GM15510 (cell line): ENCODE measurements around the gene SCLY.

Experiments used
- POLR2A ChIP-seq: IDR thresholded peaks from 3 replicates; pipeline ENCODE4 v1.6.1; 2011; ENCODE audit warnings: borderline replicate concordance; ENCODE audit not compliant: insufficient read length; ENCODE audit errors: extremely low read depth

Gene SCLY

DNA sequence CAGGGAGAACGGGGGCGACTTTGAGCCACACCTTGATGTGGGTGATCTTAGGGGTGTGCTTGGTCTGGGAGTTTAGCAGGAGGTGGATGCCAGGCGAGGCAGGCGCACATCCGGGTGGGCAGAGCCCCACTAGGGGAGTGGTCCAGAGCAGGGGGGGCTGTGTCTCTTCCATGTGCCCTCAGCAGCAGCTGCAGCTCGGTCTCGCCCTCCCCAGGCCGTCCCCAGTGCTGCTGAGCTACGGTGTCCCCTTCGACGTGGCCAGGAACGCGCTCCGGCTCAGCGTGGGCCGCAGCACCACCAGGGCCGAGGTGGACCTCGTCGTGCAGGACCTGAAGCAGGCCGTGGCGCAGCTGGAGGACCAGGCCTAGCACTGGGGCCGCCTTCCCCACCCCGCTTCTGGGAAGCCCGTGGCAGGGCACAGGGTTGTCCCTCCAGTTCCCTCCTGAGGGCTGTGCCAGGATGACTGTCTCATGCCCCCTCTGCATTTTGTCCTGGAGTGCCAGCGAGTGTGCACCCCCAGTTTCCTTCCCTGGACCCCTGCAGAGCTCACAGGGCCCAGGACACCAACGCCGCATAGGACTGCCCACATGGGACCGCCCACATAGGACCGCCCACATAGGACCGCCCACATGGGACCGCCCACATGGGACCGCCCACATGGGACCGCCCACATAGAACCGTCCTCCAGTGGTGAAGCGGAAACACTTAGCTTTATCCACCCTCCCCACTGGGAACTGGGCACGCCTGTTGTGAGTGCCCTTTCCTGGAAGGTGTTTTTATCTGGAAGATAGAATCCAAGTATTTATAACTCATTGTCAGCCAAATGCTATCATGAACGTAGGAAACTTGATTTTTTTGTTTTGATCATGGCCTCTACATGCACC is 37.4 kb downstream of the SCLY start:
- no peak for TF ChIP-seq POLR2A

DNA sequence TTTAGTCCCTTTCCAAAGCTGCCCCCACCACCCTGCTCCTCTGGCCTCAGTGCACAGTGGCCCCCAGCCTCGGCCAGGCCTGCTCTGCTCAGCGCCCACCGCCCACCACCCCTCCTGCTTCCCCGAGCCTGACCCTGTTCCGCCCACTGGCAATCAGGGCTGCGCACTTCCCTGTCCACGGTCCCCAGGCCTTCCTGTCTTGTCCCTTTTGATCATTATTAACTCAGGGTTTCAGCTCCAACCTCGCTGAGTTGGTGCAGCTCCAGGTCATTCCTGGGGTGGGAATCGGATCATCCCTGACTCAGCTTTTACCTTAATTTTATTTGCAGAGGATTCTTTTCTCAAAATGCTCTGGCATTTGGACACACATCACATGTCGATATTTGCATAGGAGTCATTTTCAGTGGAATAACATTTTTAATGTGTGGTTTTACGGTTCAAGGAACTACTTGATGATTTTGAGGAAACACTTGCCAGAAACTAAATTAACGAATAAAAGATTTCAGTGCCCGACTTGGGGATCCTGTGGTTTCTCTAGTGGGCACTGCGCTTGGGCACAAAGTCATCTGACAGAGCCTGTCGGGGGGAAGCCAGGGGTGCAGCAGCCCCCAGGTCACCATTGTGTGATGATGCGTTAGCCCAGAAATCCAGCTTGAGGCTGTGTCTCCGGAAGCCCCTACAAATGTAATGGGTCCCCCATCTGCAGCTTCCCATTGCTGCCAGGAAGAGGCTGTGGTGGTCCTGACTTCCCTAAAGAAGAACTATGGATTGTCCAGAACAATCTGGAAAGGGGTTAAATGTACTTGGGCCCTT is 38.3 kb downstream of the SCLY start:
- TF ChIP-seq POLR2A = no peak

DNA sequence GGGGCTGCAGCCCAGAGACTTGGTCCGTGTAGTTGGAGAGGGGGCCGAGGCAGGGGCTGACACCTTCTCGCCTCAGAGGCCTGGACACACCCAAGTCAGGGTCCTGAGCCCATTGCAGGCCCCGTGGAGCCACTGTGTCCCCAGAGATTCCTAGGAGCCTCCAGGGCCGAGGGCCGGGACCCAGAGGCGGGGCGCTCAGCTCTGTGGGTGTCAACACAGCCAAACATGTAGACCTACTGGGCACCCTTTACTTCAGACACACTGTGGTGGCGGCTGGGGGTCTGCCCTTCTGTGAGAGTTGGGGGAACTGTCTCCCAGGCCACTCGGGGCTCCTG is 38.9 kb downstream of the SCLY start:
- no peak for TF ChIP-seq POLR2A

DNA sequence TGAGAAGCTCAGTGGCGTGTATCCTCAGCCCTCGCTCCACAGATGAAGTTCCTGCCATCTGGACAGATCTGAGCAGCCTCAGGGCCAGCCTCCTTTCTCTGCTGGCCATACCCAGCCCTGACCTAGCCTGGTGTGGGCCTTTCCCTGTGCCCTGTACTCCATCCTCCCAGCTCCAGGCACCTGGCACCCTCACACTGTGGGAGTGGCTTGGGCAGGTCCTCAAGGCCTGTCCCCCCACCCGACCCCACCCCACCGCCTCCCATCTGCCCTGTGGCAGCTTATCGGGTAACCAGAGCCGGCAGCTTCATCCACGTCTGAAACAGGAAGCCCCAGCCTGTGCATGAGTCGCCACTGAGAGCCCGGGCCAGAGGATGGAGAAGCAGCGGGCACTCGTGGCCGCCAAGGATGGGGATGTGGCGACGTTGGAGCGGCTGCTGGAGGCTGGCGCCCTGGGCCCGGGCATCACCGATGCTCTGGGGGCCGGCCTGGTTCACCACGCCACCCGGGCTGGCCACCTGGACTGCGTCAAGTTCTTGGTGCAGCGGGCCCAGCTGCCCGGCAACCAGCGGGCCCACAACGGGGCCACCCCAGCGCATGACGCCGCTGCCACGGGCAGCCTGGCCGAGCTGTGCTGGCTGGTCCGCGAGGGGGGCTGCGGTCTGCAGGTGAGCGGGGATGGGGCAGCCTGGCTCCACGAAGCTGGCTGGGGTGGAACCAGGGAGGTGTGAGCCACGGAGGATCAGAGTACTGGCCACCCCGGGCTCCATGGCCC is 39.4 kb downstream of the SCLY start, which contains the start of gene ESPNL:
TSS of gene ESPNL (plus strand) at position 292 of the 772 bp plus-strand sequence. CDS start at position 372, 80 bp downstream.
- TF ChIP-seq POLR2A = no peak

- TF ChIP-seq POLR2A = no peak
Measured at GRCh38 chr2:238100821-238101771, 40.3 kb downstream of the SCLY start.

DNA sequence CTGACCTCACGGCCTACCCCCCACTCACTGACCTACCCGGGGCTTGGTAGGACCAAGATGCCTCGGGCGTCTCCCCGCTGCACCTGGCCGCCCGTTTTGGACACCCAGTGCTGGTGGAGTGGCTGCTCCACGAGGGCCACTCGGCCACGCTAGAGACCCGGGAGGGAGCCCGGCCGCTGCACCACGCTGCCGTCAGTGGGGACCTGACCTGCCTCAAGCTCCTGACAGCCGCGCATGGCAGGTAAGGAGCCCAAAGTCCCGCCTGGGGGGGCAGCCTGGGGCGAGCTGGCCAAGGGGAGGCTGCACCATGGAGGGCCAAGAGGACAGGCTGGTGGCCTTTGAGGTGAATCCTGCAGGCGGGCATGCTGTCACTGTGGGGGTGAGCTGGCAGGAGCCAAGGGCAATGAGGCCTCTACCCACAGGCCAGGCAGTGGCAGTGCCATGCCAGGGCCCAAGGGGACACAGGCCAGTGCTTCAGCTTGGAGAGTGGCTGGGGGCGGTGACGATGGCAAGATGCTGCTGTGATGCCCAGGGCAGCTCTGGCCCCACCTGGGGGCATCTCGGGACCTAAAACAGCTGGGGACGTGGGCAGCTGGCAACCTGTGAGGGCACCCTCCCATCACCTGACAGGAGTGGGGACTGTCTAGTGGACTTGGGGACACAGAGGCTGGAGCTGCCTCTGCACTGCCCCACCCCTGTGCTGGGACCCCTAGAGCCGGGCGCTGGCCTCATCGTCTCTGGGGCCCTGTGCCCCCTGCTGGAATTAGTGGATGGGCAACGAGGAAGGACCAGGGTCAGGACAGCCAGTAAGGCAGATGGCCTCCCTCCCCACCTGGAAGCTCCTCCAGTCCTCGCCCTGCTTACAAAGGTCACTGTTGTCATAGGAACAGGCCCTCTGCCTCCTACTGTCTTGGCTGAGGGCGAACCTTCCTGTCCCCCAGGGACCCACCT is 41.4 kb downstream of the SCLY start:
- TF ChIP-seq POLR2A = no peak

DNA sequence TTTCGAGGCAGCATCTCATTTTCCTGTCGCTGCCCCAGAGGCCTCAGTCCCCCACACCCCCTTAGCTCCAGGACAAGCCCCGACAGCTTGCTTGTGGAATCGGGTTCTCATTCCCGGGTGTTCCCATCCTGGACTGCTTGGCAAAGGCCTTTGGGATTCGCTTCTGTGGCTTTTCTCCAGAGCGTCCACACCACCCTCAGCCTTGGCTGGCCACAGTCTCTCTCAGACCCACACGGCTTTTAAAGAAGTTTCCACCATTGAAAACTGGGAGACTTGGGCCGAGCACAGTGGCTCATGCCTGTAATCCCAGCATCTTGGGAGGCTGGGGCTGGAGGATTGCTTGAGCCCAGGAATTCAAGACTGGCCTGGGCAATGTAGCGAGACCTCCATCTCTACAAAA is 42.1 kb downstream of the SCLY start:
- TF ChIP-seq POLR2A = no peak

GRCh38 chr2:238103465-238104225 is 42.8 kb downstream of the SCLY start:
- no peak for TF ChIP-seq POLR2A

DNA sequence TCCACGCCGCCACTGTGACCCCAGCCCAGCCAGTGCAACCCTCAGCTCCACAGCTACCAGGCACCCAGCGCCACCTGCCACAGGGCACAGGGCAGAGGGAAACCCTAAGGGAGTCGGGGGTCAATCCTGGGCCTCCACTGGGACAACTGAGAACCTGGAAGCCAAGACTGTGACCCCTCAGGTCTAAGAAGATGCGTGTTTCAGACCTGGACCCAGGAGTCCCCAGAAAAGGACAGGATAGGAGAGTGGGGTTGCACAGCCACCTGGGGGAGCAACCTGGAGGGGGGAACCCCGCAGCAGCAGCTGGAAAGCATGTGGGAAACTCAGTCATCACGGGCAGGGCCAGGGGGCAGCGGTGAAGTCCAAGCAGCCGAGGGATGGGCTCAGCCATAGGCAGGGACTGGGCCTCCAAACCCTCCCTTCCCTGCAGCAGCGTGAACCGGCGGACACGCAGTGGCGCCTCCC is 43.5 kb downstream of the SCLY start:
- TF ChIP-seq POLR2A = no peak

DNA sequence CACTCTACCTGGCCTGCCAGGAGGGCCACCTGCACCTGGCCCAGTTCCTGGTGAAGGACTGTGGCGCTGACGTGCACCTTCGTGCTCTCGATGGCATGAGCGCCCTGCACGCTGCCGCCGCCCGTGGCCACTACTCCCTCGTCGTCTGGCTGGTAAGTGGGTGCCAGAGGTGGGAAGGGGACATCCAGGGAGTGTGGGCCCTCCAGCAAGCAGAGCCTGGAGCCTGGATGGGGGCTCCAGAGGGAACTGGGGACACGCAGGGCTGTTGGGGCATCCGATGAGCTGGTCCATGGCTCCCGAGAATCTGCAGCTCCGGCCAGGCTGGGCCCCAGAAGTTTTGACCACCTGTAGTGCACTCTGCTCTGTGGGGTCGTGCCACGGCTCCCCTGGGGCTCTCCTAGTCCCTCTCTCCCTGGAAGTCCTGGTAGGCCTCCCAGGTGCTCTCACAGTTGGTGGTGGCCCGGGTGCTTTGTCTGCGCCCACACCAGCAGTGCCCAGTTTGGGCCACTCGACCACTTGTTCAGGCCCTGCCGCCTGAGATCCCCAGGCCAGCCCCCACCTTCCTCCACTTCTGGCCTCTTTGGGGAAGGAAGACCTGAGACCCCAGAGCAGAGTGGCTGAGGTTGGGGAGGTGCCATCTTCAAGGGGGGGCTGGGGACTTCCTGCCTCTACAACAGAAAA is 44.0 kb downstream of the SCLY start:
- no peak for TF ChIP-seq POLR2A

GRCh38 chr2:238105506-238106338 is 44.9 kb downstream of the SCLY start:
- no peak for TF ChIP-seq POLR2A
